Stimulated activated naive CD8-positive, alpha-beta T cell treated with anti-CD3 and anti-CD28 coated beads, Interleukin-15, Interleukin-2, amounts not matched to agents 100 U/mL and 50 U/mL, for 24 hours (primary cell): Measurements from ENCODE around the gene MTG2.
"Not testable (repeated sequence)": the region's sequence is repeated elsewhere in the genome, so short reads cannot be mapped to it uniquely, and the experiment has no call there.

Experiments used
- ATAC-seq: fragments of 150-1000 bp; cut with Tn5 transposase; one replicate; pipeline ENCODE4 v1.10.0; 2021
- DNase-seq: peaks from one replicate; pipeline ENCODE4 v3.0.0; 2021

MTG2 gene

GRCh38 chr20:62146019-62146755, 36.6 kb upstream of the MTG2 start:
- DNase-seq = no peak
- ATAC-seq = no peak

GRCh38 chr20:62147125-62147524, 35.7 kb upstream of the MTG2 start:
- ATAC-seq = no peak
- DNase-seq = no peak

GRCh38 chr20:62147528-62147927, 35.3 kb upstream of the MTG2 start:
- ATAC-seq (no peak), DNase-seq (no peak)

- ATAC-seq = not testable (repeated sequence)
Observed at GRCh38 chr20:62148383-62148782, 34.4 kb upstream of the MTG2 start.

GRCh38 chr20:62148908-62149314, 33.9 kb upstream of the MTG2 start:
- ATAC-seq = no peak
- no peak for DNase-seq

More at GRCh38 chr20:62148383-62148782, 34.4 kb upstream of the MTG2 start:
- not testable (repeated sequence) for DNase-seq

- ATAC-seq (peak; percentile 12), DNase-seq (no peak)
Observed at GRCh38 chr20:62149532-62150309, 33.1 kb upstream of the MTG2 start.

GRCh38 chr20:62150310-62150575, 32.6 kb upstream of the MTG2 start:
- DNase-seq (no peak), ATAC-seq (no peak)

- ATAC-seq = no peak
- DNase-seq = no peak
Observed at GRCh38 chr20:62151225-62151624, 31.6 kb upstream of the MTG2 start.

GRCh38 chr20:62151835-62152364, 30.9 kb upstream of the MTG2 start:
- DNase-seq = no peak
- ATAC-seq = no peak

GRCh38 chr20:62155428-62156253, 27.2 kb upstream of the MTG2 start:
- ATAC-seq = no peak
- no peak for DNase-seq

GRCh38 chr20:62156254-62156556, 26.6 kb upstream of the MTG2 start:
- DNase-seq (no peak), ATAC-seq (no peak)

GRCh38 chr20:62156592-62157386, 26.0 kb upstream of the MTG2 start:
- peak; percentile 67 for ATAC-seq
- DNase-seq = peak; percentile 82

- DNase-seq = no peak
Observed at GRCh38 chr20:62157387-62158087, 25.3 kb upstream of the MTG2 start.

GRCh38 chr20:62158088-62158400, 24.8 kb upstream of the MTG2 start:
- no peak for ATAC-seq

More at GRCh38 chr20:62157387-62158087, 25.3 kb upstream of the MTG2 start:
- ATAC-seq = no peak

GRCh38 chr20:62158541-62158940, 24.3 kb upstream of the MTG2 start:
- ATAC-seq (no peak), DNase-seq (no peak)

More at GRCh38 chr20:62158088-62158400, 24.8 kb upstream of the MTG2 start:
- no peak for DNase-seq

- ATAC-seq = no peak
Observed at GRCh38 chr20:62159052-62159451, 23.8 kb upstream of the MTG2 start.

GRCh38 chr20:62159839-62160238, 23.0 kb upstream of the MTG2 start:
- DNase-seq (peak; percentile 79), ATAC-seq (peak; percentile 83)

More at GRCh38 chr20:62159052-62159451, 23.8 kb upstream of the MTG2 start:
- DNase-seq = no peak

- ATAC-seq (no peak), DNase-seq (no peak)
Observed at GRCh38 chr20:62160253-62160652, 22.6 kb upstream of the MTG2 start.

GRCh38 chr20:62160876-62161275, 22.0 kb upstream of the MTG2 start:
- ATAC-seq (no peak), DNase-seq (no peak)

- DNase-seq = no peak
- no peak for ATAC-seq
Observed at GRCh38 chr20:62161347-62161746, 21.5 kb upstream of the MTG2 start.

- ATAC-seq = no peak
- no peak for DNase-seq
Observed at GRCh38 chr20:62162765-62163484, 19.9 kb upstream of the MTG2 start.
